Measurements from ENCODE around the gene CSPG4.

GRCh38 chr15:75696311-75696720 is 16.3 kb downstream of the CSPG4 start:
- no peak for TF ChIP-seq MLX (CRISPR knock-in tag; IDR thresholded peaks at IDR 0.05)
- no peak for TF ChIP-seq KAT2B (IDR thresholded peaks at IDR 0.05; ENCODE audit: borderline replicate concordance, low read depth, low read length)
- no peak for TF ChIP-seq CHD4 (IDR thresholded peaks at IDR 0.05; ENCODE audit: borderline replicate concordance, low read length)
- TF ChIP-seq ZNF703 (CRISPR knock-in tag; IDR thresholded peaks at IDR 0.05; ENCODE audit: borderline replicate concordance) = no peak
- TF ChIP-seq KLF15 (CRISPR knock-in tag; IDR thresholded peaks at IDR 0.05; ENCODE audit: borderline replicate concordance) = no peak
- no peak for TF ChIP-seq PRDM10 (CRISPR knock-in tag; IDR thresholded peaks at IDR 0.05; ENCODE audit: low read depth)
- TF ChIP-seq, protein P1, sequence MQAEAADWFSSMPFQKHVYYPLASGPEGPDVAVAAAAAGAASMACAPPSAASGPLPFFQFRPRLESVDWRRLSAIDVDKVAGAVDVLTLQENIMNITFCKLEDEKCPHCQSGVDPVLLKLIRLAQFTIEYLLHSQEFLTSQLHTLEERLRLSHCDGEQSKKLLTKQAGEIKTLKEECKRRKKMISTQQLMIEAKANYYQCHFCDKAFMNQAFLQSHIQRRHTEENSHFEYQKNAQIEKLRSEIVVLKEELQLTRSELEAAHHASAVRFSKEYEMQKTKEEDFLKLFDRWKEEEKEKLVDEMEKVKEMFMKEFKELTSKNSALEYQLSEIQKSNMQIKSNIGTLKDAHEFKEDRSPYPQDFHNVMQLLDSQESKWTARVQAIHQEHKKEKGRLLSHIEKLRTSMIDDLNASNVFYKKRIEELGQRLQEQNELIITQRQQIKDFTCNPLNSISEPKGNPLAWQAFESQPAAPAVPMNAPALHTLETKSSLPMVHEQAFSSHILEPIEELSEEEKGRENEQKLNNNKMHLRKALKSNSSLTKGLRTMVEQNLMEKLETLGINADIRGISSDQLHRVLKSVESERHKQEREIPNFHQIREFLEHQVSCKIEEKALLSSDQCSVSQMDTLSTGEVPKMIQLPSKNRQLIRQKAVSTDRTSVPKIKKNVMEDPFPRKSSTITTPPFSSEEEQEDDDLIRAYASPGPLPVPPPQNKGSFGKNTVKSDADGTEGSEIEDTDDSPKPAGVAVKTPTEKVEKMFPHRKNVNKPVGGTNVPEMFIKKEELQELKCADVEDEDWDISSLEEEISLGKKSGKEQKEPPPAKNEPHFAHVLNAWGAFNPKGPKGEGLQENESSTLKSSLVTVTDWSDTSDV (CRISPR knock-in tag; IDR thresholded peaks at IDR 0.05) = no peak
- no peak for TF ChIP-seq REPIN1 (CRISPR knock-in tag; IDR thresholded peaks at IDR 0.05; ENCODE audit: borderline replicate concordance, low read depth)
- TF ChIP-seq, protein P2, sequence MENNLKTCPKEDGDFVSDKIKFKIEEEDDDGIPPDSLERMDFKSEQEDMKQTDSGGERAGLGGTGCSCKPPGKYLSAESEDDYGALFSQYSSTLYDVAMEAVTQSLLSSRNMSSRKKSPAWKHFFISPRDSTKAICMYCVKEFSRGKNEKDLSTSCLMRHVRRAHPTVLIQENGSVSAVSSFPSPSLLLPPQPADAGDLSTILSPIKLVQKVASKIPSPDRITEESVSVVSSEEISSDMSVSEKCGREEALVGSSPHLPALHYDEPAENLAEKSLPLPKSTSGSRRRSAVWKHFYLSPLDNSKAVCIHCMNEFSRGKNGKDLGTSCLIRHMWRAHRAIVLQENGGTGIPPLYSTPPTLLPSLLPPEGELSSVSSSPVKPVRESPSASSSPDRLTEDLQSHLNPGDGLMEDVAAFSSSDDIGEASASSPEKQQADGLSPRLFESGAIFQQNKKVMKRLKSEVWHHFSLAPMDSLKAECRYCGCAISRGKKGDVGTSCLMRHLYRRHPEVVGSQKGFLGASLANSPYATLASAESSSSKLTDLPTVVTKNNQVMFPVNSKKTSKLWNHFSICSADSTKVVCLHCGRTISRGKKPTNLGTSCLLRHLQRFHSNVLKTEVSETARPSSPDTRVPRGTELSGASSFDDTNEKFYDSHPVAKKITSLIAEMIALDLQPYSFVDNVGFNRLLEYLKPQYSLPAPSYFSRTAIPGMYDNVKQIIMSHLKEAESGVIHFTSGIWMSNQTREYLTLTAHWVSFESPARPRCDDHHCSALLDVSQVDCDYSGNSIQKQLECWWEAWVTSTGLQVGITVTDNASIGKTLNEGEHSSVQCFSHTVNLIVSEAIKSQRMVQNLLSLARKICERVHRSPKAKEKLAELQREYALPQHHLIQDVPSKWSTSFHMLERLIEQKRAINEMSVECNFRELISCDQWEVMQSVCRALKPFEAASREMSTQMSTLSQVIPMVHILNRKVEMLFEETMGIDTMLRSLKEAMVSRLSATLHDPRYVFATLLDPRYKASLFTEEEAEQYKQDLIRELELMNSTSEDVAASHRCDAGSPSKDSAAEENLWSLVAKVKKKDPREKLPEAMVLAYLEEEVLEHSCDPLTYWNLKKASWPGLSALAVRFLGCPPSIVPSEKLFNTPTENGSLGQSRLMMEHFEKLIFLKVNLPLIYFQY (CRISPR knock-in tag; IDR thresholded peaks at IDR 0.05; ENCODE audit: borderline replicate concordance) = no peak
- TF ChIP-seq FOXO4 (CRISPR knock-in tag; conservative IDR thresholded peaks at IDR 0.05) = no peak
- TF ChIP-seq ETS1 (CRISPR knock-in tag; IDR thresholded peaks at IDR 0.05) = no peak

All from HepG2 (cell line).